HG02885 (cell line): ENCODE measurements around the gene ATP2C1.
"Not testable (repeated sequence)": the region's sequence is repeated elsewhere in the genome, so short reads cannot be mapped to it uniquely, and the experiment has no call there.

ENCODE experiments used
- ATAC-seq: cut with Tn5 transposase; IDR thresholded peaks from one replicate; pipeline ENCODE4 v1.9.1; 2021; ENCODE audit warnings: mild to moderate bottlenecking; ENCODE audit not compliant: unreplicated experiment, poor library complexity

Gene ATP2C1, protein sequence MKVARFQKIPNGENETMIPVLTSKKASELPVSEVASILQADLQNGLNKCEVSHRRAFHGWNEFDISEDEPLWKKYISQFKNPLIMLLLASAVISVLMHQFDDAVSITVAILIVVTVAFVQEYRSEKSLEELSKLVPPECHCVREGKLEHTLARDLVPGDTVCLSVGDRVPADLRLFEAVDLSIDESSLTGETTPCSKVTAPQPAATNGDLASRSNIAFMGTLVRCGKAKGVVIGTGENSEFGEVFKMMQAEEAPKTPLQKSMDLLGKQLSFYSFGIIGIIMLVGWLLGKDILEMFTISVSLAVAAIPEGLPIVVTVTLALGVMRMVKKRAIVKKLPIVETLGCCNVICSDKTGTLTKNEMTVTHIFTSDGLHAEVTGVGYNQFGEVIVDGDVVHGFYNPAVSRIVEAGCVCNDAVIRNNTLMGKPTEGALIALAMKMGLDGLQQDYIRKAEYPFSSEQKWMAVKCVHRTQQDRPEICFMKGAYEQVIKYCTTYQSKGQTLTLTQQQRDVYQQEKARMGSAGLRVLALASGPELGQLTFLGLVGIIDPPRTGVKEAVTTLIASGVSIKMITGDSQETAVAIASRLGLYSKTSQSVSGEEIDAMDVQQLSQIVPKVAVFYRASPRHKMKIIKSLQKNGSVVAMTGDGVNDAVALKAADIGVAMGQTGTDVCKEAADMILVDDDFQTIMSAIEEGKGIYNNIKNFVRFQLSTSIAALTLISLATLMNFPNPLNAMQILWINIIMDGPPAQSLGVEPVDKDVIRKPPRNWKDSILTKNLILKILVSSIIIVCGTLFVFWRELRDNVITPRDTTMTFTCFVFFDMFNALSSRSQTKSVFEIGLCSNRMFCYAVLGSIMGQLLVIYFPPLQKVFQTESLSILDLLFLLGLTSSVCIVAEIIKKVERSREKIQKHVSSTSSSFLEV

DNA sequence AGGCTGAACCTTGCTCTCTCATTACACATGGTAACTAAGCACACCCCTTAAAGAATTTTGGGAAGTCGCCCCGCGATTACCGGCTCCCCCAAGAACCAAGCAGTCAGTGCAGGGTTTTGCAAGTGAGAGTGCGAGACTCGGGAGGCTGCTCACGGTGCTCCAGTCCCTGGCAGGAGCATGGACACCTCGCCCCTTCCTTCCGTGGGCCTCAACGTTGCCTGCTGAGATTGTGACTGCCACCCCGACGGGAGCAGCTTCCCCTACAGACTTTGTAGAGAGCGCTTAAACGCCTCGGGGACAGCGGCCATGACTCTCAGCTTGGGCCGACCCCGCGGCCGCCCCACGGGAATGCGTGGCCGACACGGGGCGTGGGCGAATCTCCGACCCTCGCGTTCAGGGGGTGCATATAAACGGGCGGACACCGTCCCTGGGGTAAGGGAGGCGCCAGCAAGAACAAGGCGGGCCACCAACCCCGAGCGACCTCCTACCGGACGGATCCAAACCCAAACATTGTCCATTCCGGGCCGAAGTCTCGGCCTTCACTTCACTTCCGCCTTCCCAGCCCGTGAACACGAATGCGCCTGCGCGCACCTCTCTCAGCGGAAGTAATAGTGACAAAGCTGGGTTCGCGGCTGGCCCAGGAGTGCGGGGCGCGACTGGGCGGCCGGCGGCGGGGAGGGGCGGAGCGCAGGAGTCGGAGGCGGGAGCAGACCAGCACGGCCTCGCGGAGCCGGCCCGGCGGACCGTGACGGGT, at the start of gene ATP2C1:
Gene ATP2C1 (plus strand): TSS at position 709 of the 754 bp plus-strand sequence. CDS start 686 bp downstream, outside the sequence.
- peak; percentile 91 for ATAC-seq

DNA sequence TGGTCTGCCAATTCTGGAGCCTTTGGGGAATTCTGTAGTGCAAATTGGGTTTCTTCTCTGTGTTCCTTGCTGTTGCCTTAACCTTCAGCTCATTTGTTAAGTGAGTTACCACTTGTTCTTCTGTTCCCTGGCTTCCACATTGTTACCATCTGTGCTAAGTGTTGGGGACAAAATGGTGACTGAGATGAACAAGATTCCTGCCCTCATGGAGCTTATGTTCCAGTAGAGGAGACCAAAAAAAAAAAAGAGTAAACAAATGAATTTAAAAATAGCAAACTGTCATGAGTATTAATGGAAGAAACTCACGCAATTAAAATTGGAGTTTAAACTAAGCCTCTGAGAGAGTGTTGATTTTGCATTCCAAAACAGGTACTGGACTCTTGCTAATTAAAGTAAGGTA, 49.4 kb upstream of the ATP2C1 start:
- ATAC-seq, result no peak

DNA sequence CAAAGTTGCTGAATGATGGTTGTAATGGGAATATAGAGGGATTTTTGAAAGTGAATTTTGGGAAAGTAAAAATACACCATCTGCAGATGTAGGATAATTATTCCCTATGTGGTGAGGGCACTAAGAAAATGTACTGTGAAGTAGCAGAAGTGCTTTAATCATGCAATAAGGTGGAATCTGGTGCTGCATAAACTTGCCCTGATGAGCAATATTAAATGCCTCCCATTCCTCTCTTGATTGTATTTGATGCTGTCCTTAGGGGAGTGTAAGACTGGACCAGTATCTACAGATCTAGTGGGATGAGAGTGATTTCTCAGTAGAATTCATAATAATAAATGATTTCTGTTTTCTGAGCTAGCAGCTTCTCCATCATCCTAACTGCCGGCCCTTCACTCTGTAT, 47.7 kb upstream of the ATP2C1 start:
- ATAC-seq, result no peak

DNA sequence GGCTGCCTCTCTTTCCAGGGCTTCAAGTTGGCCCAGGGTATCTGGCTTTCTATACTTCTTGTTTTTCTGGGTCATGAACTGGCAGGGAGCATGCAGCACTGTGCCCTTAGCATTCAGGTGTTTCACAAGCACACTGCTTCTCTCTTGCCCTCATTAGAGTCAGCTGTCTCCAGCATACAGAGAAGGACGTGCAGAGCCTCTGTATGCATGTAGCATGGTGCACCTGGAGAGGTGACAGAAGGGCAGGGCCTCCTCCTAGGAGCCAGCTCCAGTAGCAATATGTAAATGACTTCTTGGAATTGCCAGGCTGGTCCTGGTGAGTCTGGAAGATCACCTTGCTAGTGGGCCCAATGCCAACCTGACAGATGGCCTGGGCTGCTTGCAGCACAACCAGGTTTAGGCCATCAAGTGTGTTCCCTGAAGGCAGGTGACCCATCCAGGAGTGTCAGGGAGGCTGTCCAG, 44.8 kb upstream of the ATP2C1 start:
- no peak for ATAC-seq

DNA sequence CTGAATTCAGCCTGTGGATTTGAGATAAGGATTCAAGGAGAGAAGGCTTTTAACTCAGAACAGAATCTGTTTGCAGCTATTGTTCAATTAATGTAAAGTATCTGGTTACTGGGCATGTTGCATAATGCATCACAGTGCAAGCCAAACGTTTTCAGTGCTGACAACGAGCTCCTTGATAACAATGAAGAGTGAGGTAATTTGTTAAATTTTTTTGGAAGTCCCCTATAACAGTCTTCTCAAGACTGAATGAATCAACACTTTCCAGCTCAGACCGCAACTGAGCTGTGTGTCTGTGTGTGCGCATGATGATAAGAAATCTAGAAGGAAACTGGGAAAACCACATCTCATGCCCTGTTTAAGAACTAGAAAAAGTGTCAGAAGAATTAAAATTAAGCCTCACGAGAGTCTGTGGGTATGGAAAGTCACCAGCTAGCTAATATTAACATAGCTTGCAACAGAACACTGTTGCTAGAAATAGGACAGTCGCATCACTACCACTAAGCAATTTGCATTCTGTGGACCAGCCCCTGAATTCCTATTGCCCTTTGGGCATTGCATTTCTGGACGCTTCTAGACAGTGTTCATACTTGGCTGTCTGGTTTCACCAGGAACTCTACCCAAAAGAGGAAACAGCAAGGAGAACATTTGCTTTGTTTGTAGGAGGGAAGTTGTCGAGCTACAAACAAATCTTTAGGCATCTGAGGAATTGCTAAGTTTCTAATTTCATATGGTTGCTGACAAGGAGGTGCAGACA, 43.7 kb upstream of the ATP2C1 start:
- peak; percentile 77 for ATAC-seq

DNA sequence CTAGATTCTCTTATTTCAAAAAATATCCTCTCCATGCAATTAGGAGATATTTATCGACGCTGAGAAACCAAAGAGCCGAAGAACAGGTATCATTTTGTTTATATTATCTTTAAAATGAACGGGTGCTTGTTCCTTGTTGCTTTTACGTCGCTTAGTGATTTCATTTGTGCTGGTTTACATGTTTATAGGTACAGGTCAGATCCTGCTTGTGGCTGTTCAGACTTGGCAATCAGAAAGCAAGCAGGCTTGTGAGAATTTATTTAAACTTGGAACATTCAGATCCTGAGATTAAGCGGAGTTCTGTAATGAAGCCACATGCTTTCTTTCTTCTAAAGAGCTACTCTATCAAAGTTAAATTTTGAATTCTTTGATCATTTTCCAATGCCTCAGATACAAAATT, 43.0 kb upstream of the ATP2C1 start:
- ATAC-seq, result no peak

DNA sequence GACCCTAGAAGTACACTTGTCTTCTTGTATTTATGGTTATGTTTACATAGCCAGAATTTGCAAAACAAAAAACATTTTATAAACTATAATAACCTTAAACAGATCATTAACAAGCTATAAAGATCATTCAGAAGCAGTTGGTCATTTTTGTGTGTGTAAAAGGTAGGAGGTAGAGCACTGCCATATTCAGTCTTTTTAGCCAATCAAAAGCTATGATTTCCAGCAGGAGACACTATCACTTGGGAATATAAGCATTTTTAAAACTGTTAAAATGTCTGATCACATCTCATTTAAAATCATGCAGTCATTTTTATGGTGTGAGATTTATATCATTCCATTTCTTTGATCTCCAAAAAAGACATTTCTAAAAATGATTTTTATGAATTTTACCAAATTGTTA, 42.6 kb upstream of the ATP2C1 start:
- ATAC-seq, result no peak

DNA sequence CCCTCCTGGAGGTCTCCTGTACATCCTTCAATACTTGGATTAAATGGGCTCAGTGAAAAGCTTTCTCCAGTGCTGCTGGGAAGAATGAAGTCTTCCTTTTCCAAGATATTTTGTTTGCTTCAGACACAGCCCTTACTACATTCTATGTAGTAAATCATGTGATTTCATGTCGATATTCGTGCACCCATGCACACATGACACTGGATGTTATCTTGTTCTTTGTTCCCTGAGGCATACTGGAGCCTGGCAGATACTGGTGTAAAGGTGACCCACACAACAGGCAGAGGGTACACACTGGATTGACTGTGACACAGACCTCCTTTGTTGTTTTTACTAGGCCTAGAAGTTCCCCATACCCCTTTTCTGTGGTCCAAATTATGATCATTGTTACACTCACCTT, 40.3 kb upstream of the ATP2C1 start:
- ATAC-seq, result no peak

DNA sequence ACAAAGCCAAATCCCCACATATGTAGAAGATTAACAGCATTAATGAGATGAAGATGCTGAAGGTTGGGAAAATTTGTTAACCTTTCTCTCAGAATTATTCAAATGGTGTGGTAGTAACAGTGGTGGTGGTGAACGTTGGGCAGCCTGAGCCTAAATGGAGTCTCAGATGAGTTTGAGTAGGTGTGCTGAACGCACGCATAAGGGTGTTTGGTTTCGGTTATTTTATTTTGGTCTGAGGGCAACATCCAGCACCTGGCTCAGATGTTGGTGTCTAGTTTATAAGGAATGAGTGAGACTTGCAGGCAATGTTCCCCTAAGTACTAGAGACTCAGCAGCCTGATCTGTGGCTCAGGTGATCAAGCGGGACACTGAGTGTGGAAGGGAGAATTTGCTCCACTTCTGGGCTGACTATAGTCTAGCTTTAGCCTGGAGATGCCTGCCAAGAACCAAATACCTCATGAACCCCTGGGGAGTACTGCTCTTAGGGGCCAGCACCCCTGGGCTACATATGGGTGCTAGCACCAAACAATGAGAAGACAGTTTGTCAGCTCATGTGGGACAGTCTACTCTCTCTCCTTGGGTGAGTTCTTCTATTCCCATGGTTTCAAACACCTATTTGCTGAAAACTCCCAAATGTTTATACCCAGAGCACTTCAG, 39.5 kb upstream of the ATP2C1 start:
- peak; percentile 53 for ATAC-seq

DNA sequence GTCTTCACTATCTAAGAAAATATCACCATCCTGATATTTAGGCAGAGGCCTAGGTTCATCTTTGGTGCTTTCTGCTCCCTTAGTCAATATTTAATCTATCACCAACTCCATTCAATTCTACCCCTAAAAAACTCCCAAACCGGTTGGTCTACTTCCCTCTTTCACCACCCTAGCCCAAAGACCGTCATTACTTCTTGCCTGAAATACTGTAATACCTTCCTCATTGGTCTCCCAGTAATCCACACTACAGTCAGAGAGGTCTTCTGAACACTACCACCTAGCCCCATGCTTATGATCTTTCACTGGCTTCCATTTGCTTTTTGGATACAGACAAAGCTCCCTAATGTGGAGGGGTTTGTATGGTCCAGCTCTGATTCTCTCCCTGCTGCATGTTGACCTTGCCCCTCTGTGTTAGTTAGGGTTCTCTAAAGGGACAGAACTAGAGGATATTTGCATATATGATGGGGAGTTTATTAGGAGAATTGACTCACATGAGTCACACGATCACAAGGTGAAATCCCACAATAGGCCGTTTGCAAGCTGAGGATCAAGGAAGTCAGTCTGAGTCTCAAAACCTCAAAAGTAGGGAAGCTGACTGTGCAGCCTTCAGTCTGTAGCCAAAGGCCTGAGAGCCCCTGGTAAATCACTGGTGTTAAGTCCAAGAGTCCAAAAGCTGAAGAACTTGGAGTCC, 36.4 kb upstream of the ATP2C1 start:
- ATAC-seq, result peak; percentile 32

DNA sequence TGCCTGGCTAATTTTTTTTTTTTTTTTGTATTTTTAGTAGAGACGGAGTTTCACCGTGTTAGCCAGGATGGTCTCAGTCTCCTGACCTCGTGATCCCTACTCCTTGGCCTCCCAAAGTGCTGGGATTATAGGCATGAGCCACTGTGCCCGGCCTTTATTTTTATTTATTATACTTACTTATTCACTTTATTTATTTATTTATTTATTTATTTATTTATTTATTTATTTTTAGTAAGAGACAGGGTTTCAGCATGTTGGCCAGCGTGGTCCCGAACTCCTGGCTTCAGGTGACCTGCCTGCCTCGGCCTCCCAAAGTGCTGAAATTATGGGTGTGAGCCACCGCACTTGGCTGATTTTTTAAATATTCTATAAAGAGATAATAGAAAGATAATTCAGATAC, 31.8 kb upstream of the ATP2C1 start:
- not testable (repeated sequence) for ATAC-seq

DNA sequence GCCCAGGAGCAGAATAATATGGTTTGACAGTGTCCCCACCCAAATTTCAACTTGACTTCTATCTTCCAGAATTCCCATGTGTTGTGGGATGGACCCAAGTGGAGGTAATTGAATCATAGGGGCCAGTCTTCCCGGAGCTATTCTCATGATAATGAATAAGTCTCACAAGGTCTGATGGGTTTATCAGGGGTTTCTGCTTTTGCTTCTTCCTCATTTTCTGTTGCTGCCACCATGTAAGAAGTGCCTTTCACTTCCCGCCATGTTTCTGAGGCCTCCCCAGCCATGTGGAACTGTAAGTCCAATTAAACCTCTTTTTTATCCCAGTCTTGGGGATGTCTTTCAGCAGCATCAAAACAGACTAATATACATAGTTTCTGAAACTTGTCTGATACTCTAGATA, 28.4 kb upstream of the ATP2C1 start:
- no peak for ATAC-seq

DNA sequence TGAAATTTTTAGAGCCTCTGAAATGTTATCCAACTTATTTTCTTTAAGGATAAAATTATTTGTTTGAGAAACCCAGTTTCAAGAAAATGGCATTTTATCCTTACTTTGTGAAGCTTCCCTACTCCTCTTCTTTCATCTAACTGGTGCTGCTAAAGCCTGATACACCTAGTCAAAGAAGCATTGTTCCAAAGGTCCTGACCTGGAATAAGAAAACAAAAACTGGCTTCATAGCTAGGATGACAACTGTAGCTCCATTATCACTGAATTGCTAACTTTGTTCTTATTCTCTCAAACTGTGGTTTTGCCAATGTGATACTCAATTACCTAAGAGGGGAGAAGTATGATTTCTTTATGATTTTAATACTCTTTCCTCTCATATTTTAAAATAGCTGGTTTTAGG, 27.6 kb upstream of the ATP2C1 start:
- no peak for ATAC-seq

DNA sequence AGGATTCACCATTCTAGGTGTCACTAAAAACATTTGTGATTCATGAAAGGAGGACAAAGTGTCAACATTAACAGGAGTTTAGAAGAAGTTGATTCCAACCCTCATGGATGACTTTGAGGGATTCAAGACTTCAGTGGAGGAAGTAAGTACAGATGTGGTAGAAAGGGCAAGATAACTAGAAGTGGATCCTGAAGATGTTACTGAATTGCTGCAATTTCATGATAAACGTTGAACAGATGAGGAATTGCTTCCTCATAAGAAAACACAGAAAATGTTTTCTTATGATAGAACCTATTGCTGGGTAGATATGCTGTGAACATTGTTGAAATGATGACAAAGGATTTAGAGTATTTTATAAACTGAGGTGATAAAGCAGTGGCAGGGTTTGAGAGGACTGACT, 23.5 kb upstream of the ATP2C1 start:
- no peak for ATAC-seq

DNA sequence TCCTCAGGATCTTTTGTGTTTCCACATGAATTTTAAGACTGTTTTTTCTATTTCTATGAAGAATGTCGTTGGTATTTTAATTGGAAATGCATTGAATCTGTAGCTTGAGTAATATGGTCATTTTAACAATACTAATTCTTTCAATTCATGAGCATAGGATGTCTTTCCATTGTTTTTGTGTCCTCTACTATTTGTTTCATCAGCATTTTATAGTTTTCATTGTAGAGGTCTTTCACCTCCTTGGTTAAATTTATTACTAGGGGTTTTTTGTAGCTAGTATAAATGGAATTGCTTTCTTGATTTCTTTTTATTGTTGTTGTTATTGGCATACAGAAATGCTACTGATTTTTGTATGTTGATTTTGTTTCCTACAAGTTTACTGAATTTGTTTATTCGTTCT, 17.3 kb upstream of the ATP2C1 start:
- no peak for ATAC-seq

DNA sequence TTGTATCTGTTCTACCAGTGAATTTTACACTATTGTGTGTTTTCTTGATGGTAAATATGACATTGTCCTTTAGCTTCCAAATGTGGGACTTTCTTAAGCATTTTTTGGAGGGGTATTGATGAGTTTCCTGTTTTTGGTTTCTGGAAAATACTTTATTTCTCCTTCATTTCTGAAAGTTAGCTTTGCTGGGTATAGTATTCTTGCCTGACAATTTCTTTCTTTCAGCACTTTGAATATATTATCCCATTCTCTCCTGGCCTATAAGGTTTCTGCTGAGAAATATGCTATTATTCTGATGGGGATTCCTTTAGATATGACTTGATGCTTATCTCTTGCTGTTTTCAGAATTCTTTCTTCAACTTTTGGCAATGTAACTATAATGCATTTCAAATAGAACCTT, 15.4 kb upstream of the ATP2C1 start:
- ATAC-seq, result no peak

DNA sequence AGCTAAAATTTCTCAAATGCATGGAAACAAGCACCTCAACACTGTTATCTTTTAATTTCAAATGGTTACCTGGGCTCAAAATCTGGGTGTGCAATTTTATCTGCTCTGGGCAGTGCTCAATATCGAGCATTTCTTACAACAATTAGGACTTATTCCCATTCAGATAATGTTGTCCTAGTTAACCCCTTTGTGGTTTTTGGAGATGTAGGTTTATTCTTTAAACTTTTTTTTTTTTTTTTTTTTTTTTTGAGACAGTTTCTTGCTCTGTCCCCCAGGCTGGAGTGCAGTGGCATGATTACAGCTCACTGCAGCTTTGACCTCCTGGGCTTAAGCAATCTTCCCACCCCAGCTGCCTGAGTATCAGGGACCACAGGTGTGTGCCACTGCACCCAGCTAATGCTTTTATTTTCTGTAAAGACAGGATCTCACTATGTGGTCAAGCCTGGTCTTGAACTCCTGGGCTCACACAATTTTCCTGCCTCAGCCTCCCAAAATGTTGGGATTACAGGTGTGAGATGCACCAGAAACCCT, 4.4 kb upstream of the ATP2C1 start:
- ATAC-seq, result no peak

DNA sequence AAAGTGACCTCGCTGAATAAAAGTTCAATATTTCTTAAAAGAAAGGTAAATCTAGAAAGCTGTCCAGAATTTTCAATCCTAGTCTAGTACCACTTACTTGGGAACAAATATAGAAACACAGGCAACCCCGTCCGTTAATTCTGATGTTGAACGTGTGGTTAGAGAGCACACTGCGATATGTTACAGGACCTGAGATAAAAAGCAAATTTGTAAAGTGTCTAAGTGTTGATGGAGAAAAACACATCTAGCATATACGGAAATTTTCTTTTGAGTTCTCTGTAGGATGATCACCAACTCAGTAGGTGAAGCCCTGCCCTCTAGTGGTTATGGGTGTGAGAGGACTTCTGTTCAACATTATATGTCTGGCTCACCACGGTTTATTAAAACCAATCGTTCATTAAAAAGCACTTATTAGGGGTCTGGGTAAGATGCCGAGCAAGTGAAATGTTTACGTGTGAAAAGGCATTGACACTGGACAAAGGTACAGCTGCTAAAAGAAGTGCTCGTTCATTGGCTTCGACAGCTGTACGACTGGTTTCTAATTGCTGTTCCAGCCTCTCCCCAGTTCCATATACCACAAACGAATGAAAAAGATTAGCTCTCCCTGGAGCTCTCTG, 1.0 kb upstream of the ATP2C1 start:
- ATAC-seq, result peak; percentile 39
